Measurements from ENCODE around the gene BUB1B. TPM values are rescaled to one million over a fixed set of nuclear protein-coding genes. Genes with fewer than 3 reads are reported as not detected.

Gene BUB1B
- total RNA-seq, 1 experiment from 2014 or later, result 83.2 TPM

- Histone ChIP-seq H2AK5ac (ENCODE audit: insufficient read length, low read length) (no peak overlapping the region), H2BK15ac (ENCODE audit: low read depth, low read length) (no peak overlapping the region), H3K56ac (ENCODE audit: insufficient read length, low read depth, low read length) (no peak overlapping the region), H2BK12ac (ENCODE audit: insufficient read length, low read depth, low read length) (no peak overlapping the region), H3K23me2 (ENCODE audit: insufficient read length, low read depth, low read length, poor library complexity, severe bottlenecking) (no peaks in the 10 kb centered on the region), H3K4me1 (ENCODE audit: insufficient read depth, low read length) (no peaks in the 10 kb centered on the region), H3K18ac (ENCODE audit: insufficient read length, low read depth, low read length) (no peak overlapping the region), H3K9me3 (ENCODE audit: control insufficient read depth, low read depth, low read length) (no peaks in the 10 kb centered on the region), H3T11ph (ENCODE audit: low read length) (no peak overlapping the region), H4K20me1 (ENCODE audit: control insufficient read depth, insufficient read depth, insufficient read length) (no peaks in the 10 kb centered on the region), H4K8ac (replicated peaks; ENCODE audit: insufficient read length, low read depth, low read length) (no peak overlapping the region), H3K23ac (ENCODE audit: insufficient read length, low read depth, low read length) (no peak overlapping the region), H3K27ac (ENCODE audit: insufficient read length, low read depth, low read length) (no peak overlapping the region), H2BK20ac (ENCODE audit: low read depth, low read length, poor library complexity, severe bottlenecking) (no peak overlapping the region), H3K14ac (ENCODE audit: insufficient read depth, low read length) (no peak overlapping the region), H3K27me3 (ENCODE audit: insufficient read depth, low read length) (no peaks in the 10 kb centered on the region), H3K79me2 (ENCODE audit: insufficient read depth, low read length) (no peaks in the 10 kb centered on the region), H4K91ac (ENCODE audit: insufficient read length, low read depth, low read length) (no peak overlapping the region), H4K5ac (ENCODE audit: insufficient read length, low read depth, low read length) (no peak overlapping the region), H2BK120ac (ENCODE audit: low read depth, low read length, poor library complexity, severe bottlenecking) (no peak overlapping the region), H3K79me1 (ENCODE audit: insufficient read depth, low read depth, low read length, poor library complexity, severe bottlenecking) (no peaks in the 10 kb centered on the region), H2AFZ (ENCODE audit: low read length) (no peak overlapping the region), H2BK5ac (ENCODE audit: insufficient read length, low read length) (no peak overlapping the region), H3K9ac (ENCODE audit: extremely low read depth, insufficient read length, low read length) (no peak overlapping the region), H3K4me2 (ENCODE audit: insufficient read depth, insufficient read length, low read length) (no peak overlapping the region), H3K4ac (ENCODE audit: low read depth, low read length) (no peak overlapping the region)
- Mint-ChIP-seq H3K27ac (no peak overlapping the region; a peak in 1 of 7 replicates), H3K27me3 (ENCODE audit: low read depth) (no peaks in the 10 kb centered on the region), H3K9me3 (no peaks in the 10 kb centered on the region), H3K4me3 (no peak overlapping the region), H3K4me1 (no peaks in the 10 kb centered on the region), H3K36me3 (ENCODE audit: insufficient read depth in 1 of 3, low read depth in 3 of 3) (peaks cover 20 to 64% (median 58%) of the 10 kb centered on the region in 3 experiments)
- TF ChIP-seq CTCF (conservative IDR thresholded peaks at IDR 0.05), result no peak
- DNase-seq, result no peak
- WGBS (ENCODE audit: extremely low coverage, insufficient read length, low lambda C conversion rate), result no CpG with 5 or more reads among the region's 3 CpGs
Measured at GRCh38 chr15:40175160-40175559, 14.3 kb downstream of the BUB1B start.

Data from H9 (cell line).